Measurements from ENCODE around the gene ORAI1.

ORAI1 gene

GRCh38 chr12:121608301-121608700 is 18.0 kb upstream of the ORAI1 start:
- DNase-seq (ENCODE audit: low read depth, low spot score): no peak
- TF ChIP-seq SUZ12 (IDR thresholded peaks at IDR 0.05; ENCODE audit: extremely low read depth, insufficient read depth, insufficient read length): no peak
- no peak overlapping the region for H3K9ac ChIP-seq (ENCODE audit: insufficient read length, low read depth)

GRCh38 chr12:121610239-121611149 is 15.8 kb upstream of the ORAI1 start:
- Histone ChIP-seq H3K36me3 (ENCODE audit: insufficient read depth, insufficient read length, low read length) (no peaks in the 10 kb centered on the region), H3K27me3 (ENCODE audit: insufficient read depth, insufficient read length) (no peaks in the 10 kb centered on the region), H3K9ac (ENCODE audit: insufficient read length, low read depth) (no peak overlapping the region), H3K9me3 (ENCODE audit: insufficient read depth, low read length) (no peaks in the 10 kb centered on the region), H3K4me3 (ENCODE audit: insufficient read length, low read depth) (no peak overlapping the region), H3K4me1 (ENCODE audit: insufficient read depth, insufficient read length) (peaks cover 6% of the 10 kb centered on the region)
- TF ChIP-seq ZNF274 (IDR thresholded peaks at IDR 0.05; ENCODE audit: low read depth, low read length) (no peak), SUZ12 (IDR thresholded peaks at IDR 0.05; ENCODE audit: extremely low read depth, insufficient read depth, insufficient read length) (no peak), YY1 (IDR thresholded peaks at IDR 0.05; ENCODE audit: insufficient read depth, insufficient read length) (no peak)
- DNase-seq (ENCODE audit: low read depth, low spot score): no peak

More at GRCh38 chr12:121608301-121608700, 18.0 kb upstream of the ORAI1 start:
- Histone ChIP-seq H3K9me3 (ENCODE audit: insufficient read depth, low read length) (no peaks in the 10 kb centered on the region), H3K27me3 (ENCODE audit: insufficient read depth, insufficient read length) (no peaks in the 10 kb centered on the region), H3K4me3 (ENCODE audit: insufficient read length, low read depth) (no peak overlapping the region), H3K36me3 (ENCODE audit: insufficient read depth, insufficient read length, low read length) (no peaks in the 10 kb centered on the region), H3K4me1 (ENCODE audit: insufficient read depth, insufficient read length) (peaks cover 6% of the 10 kb centered on the region)

- TF ChIP-seq YY1 (IDR thresholded peaks at IDR 0.05; ENCODE audit: insufficient read depth, insufficient read length) (no peak), SUZ12 (IDR thresholded peaks at IDR 0.05; ENCODE audit: extremely low read depth, insufficient read depth, insufficient read length) (no peak), ZNF274 (IDR thresholded peaks at IDR 0.05; ENCODE audit: low read depth, low read length) (no peak)
- H3K9ac ChIP-seq (ENCODE audit: insufficient read length, low read depth): peak overlapping the region; percentile 17
- peaks cover 6% of the 10 kb centered on the region for H3K4me1 ChIP-seq (ENCODE audit: insufficient read depth, insufficient read length)
- H3K36me3 ChIP-seq (ENCODE audit: insufficient read depth, insufficient read length, low read length): no peaks in the 10 kb centered on the region
- H3K9me3 ChIP-seq (ENCODE audit: insufficient read depth, low read length): no peaks in the 10 kb centered on the region
- no peak overlapping the region for H3K4me3 ChIP-seq (ENCODE audit: insufficient read length, low read depth)
- H3K27me3 ChIP-seq (ENCODE audit: insufficient read depth, insufficient read length): no peaks in the 10 kb centered on the region
- no peak for DNase-seq (ENCODE audit: low read depth, low spot score)
Measured at GRCh38 chr12:121611306-121611705, 15.0 kb upstream of the ORAI1 start.

GRCh38 chr12:121613462-121613861 is 12.9 kb upstream of the ORAI1 start:
- Histone ChIP-seq H3K4me1 (ENCODE audit: insufficient read depth, insufficient read length) (peaks cover 11% of the 10 kb centered on the region), H3K27me3 (ENCODE audit: insufficient read depth, insufficient read length) (no peaks in the 10 kb centered on the region), H3K9me3 (ENCODE audit: insufficient read depth, low read length) (no peaks in the 10 kb centered on the region), H3K36me3 (ENCODE audit: insufficient read depth, insufficient read length, low read length) (no peaks in the 10 kb centered on the region), H3K4me3 (ENCODE audit: insufficient read length, low read depth) (no peak overlapping the region), H3K9ac (ENCODE audit: insufficient read length, low read depth) (no peak overlapping the region)
- DNase-seq (ENCODE audit: low read depth, low spot score): no peak
- TF ChIP-seq YY1 (IDR thresholded peaks at IDR 0.05; ENCODE audit: insufficient read depth, insufficient read length) (no peak), ZNF274 (IDR thresholded peaks at IDR 0.05; ENCODE audit: low read depth, low read length) (no peak), SUZ12 (IDR thresholded peaks at IDR 0.05; ENCODE audit: extremely low read depth, insufficient read depth, insufficient read length) (no peak)

GRCh38 chr12:121614872-121615467 is 11.4 kb upstream of the ORAI1 start:
- no peaks in the 10 kb centered on the region for H3K27me3 ChIP-seq (ENCODE audit: insufficient read depth, insufficient read length)
- H3K4me1 ChIP-seq (ENCODE audit: insufficient read depth, insufficient read length): peaks cover 16% of the 10 kb centered on the region
- no peaks in the 10 kb centered on the region for H3K9me3 ChIP-seq (ENCODE audit: insufficient read depth, low read length)
- DNase-seq (ENCODE audit: low read depth, low spot score): no peak
- no peaks in the 10 kb centered on the region for H3K36me3 ChIP-seq (ENCODE audit: insufficient read depth, insufficient read length, low read length)
- TF ChIP-seq YY1 (IDR thresholded peaks at IDR 0.05; ENCODE audit: insufficient read depth, insufficient read length) (no peak), ZNF274 (IDR thresholded peaks at IDR 0.05; ENCODE audit: low read depth, low read length) (no peak), SUZ12 (IDR thresholded peaks at IDR 0.05; ENCODE audit: extremely low read depth, insufficient read depth, insufficient read length) (no peak)
- H3K9ac ChIP-seq (ENCODE audit: insufficient read length, low read depth): no peak overlapping the region
- no peak overlapping the region for H3K4me3 ChIP-seq (ENCODE audit: insufficient read length, low read depth)

- Histone ChIP-seq H3K27me3 (ENCODE audit: insufficient read depth, insufficient read length) (no peaks in the 10 kb centered on the region), H3K9ac (ENCODE audit: insufficient read length, low read depth) (no peak overlapping the region), H3K9me3 (ENCODE audit: insufficient read depth, low read length) (no peaks in the 10 kb centered on the region), H3K4me3 (ENCODE audit: insufficient read length, low read depth) (no peak overlapping the region), H3K36me3 (ENCODE audit: insufficient read depth, insufficient read length, low read length) (no peaks in the 10 kb centered on the region), H3K4me1 (ENCODE audit: insufficient read depth, insufficient read length) (peaks cover 10% of the 10 kb centered on the region)
- TF ChIP-seq SUZ12 (IDR thresholded peaks at IDR 0.05; ENCODE audit: extremely low read depth, insufficient read depth, insufficient read length) (no peak), ZNF274 (IDR thresholded peaks at IDR 0.05; ENCODE audit: low read depth, low read length) (no peak), YY1 (IDR thresholded peaks at IDR 0.05; ENCODE audit: insufficient read depth, insufficient read length) (no peak)
- no peak for DNase-seq (ENCODE audit: low read depth, low spot score)
Measured at GRCh38 chr12:121618659-121619233, 7.6 kb upstream of the ORAI1 start.

GRCh38 chr12:121620333-121620891 is 5.9 kb upstream of the ORAI1 start:
- no peak for TF ChIP-seq SUZ12 (IDR thresholded peaks at IDR 0.05; ENCODE audit: extremely low read depth, insufficient read depth, insufficient read length)
- no peak for TF ChIP-seq YY1 (IDR thresholded peaks at IDR 0.05; ENCODE audit: insufficient read depth, insufficient read length)
- TF ChIP-seq ZNF274 (IDR thresholded peaks at IDR 0.05; ENCODE audit: low read depth, low read length): no peak
- DNase-seq (ENCODE audit: low read depth, low spot score): peak; percentile 81
- no peak overlapping the region for H3K9ac ChIP-seq (ENCODE audit: insufficient read length, low read depth)
- peaks cover 10% of the 10 kb centered on the region for H3K4me1 ChIP-seq (ENCODE audit: insufficient read depth, insufficient read length)
- no peak overlapping the region for H3K4me3 ChIP-seq (ENCODE audit: insufficient read length, low read depth)
- H3K36me3 ChIP-seq (ENCODE audit: insufficient read depth, insufficient read length, low read length): no peaks in the 10 kb centered on the region
- no peaks in the 10 kb centered on the region for H3K27me3 ChIP-seq (ENCODE audit: insufficient read depth, insufficient read length)
- H3K9me3 ChIP-seq (ENCODE audit: insufficient read depth, low read length): no peaks in the 10 kb centered on the region
